ENCODE results near the gene TMEM181. TPM values are rescaled to one million over a fixed set of nuclear protein-coding genes. Genes with fewer than 3 reads are reported as not detected.

TMEM181 gene
- total and polyA plus RNA-seq, 2 donors (not counting 1 experiment from before 2014, with no cell fraction given), result 35.6 to 36.0 TPM

- Histone ChIP-seq H4K20me1 (ENCODE audit: control insufficient read depth, extremely low read depth, insufficient read depth, low read length) (no peaks in the 10 kb centered on the region), H3K9me3 (ENCODE audit: control insufficient read depth, insufficient read depth, low read depth, low read length) (no peaks in the 10 kb centered on the region), H2AFZ (ENCODE audit: low read length) (no peak overlapping the region), H3K27ac (ENCODE audit: insufficient read depth, low read length) (no peak overlapping the region), H3K9ac (ENCODE audit: insufficient read depth, low read length) (no peak overlapping the region), H3K4me1 (ENCODE audit: control insufficient read depth, extremely low read depth, insufficient read depth, low read length) (no peaks in the 10 kb centered on the region), H3K4me2 (ENCODE audit: extremely low read depth, insufficient read depth, low read length) (no peak overlapping the region), H3K4me3 (replicated peaks in 1 of 4; ENCODE audit: control extremely low read depth in 1 of 4, insufficient read depth in 1 of 4, low read depth in 3 of 4, low read length in 4 of 4) (no peak overlapping the region), H3K36me3 (ENCODE audit: control insufficient read depth, insufficient read depth, low read length) (no peaks in the 10 kb centered on the region), H3K79me2 (ENCODE audit: control insufficient read depth, insufficient read depth, low read length) (no peaks in the 10 kb centered on the region), H3K27me3 (ENCODE audit: control insufficient read depth, insufficient read depth, low read length) (peaks cover 21% of the 10 kb centered on the region)
- TF ChIP-seq EZH2 (IDR thresholded peaks at IDR 0.05; ENCODE audit: low read length, missing control alignments) (peak; percentile 62), CTCF (conservative IDR thresholded peaks at IDR 0.05 in 1 of 2, IDR thresholded peaks at IDR 0.05 in 1 of 2; ENCODE audit: low read depth in 1 of 2, low read length in 2 of 2) (no peak)
- DNase-seq (ENCODE audit: low read depth in 2 of 2), result no peak
These were observed 21.1 kb upstream of the TMEM181 start for GRCh38 chr6:158538741-158539140.

GRCh38 chr6:158539413-158539812, 20.5 kb upstream of the TMEM181 start:
- Histone ChIP-seq H3K9ac (ENCODE audit: insufficient read depth, low read length) (no peak overlapping the region), H2AFZ (ENCODE audit: low read length) (no peak overlapping the region), H4K20me1 (ENCODE audit: control insufficient read depth, extremely low read depth, insufficient read depth, low read length) (no peaks in the 10 kb centered on the region), H3K27ac (ENCODE audit: insufficient read depth, low read length) (no peak overlapping the region), H3K27me3 (ENCODE audit: control insufficient read depth, insufficient read depth, low read length) (peaks cover 21% of the 10 kb centered on the region), H3K79me2 (ENCODE audit: control insufficient read depth, insufficient read depth, low read length) (no peaks in the 10 kb centered on the region), H3K4me2 (ENCODE audit: extremely low read depth, insufficient read depth, low read length) (no peak overlapping the region), H3K4me3 (replicated peaks in 1 of 4; ENCODE audit: control extremely low read depth in 1 of 4, insufficient read depth in 1 of 4, low read depth in 3 of 4, low read length in 4 of 4) (no peak overlapping the region), H3K9me3 (ENCODE audit: control insufficient read depth, insufficient read depth, low read depth, low read length) (no peaks in the 10 kb centered on the region), H3K4me1 (ENCODE audit: control insufficient read depth, extremely low read depth, insufficient read depth, low read length) (no peaks in the 10 kb centered on the region), H3K36me3 (ENCODE audit: control insufficient read depth, insufficient read depth, low read length) (no peaks in the 10 kb centered on the region)
- DNase-seq (ENCODE audit: low read depth in 2 of 2), result peak in 1 of 2 donors; percentile 23
- TF ChIP-seq CTCF (conservative IDR thresholded peaks at IDR 0.05 in 1 of 2, IDR thresholded peaks at IDR 0.05 in 1 of 2; ENCODE audit: low read depth in 1 of 2, low read length in 2 of 2) (no peak), EZH2 (IDR thresholded peaks at IDR 0.05; ENCODE audit: low read length, missing control alignments) (no peak)

- Histone ChIP-seq H3K36me3 (ENCODE audit: control insufficient read depth, insufficient read depth, low read length) (no peaks in the 10 kb centered on the region), H3K9me3 (ENCODE audit: control insufficient read depth, insufficient read depth, low read depth, low read length) (no peaks in the 10 kb centered on the region), H3K4me2 (ENCODE audit: extremely low read depth, insufficient read depth, low read length) (no peak overlapping the region), H3K9ac (ENCODE audit: insufficient read depth, low read length) (no peak overlapping the region), H3K27me3 (ENCODE audit: control insufficient read depth, insufficient read depth, low read length) (peaks cover 21% of the 10 kb centered on the region), H2AFZ (ENCODE audit: low read length) (no peak overlapping the region), H3K4me3 (replicated peaks in 1 of 4; ENCODE audit: control extremely low read depth in 1 of 4, insufficient read depth in 1 of 4, low read depth in 3 of 4, low read length in 4 of 4) (no peak overlapping the region), H3K27ac (ENCODE audit: insufficient read depth, low read length) (no peak overlapping the region), H3K79me2 (ENCODE audit: control insufficient read depth, insufficient read depth, low read length) (no peaks in the 10 kb centered on the region), H3K4me1 (ENCODE audit: control insufficient read depth, extremely low read depth, insufficient read depth, low read length) (no peaks in the 10 kb centered on the region), H4K20me1 (ENCODE audit: control insufficient read depth, extremely low read depth, insufficient read depth, low read length) (no peaks in the 10 kb centered on the region)
- DNase-seq (ENCODE audit: low read depth in 2 of 2), result peak in 1 of 2 donors; percentile 25
- TF ChIP-seq CTCF (conservative IDR thresholded peaks at IDR 0.05 in 1 of 2, IDR thresholded peaks at IDR 0.05 in 1 of 2; ENCODE audit: low read depth in 1 of 2, low read length in 2 of 2), result no peak
- no peak for TF ChIP-seq EZH2 (IDR thresholded peaks at IDR 0.05; ENCODE audit: low read length, missing control alignments)
These were observed 20.0 kb upstream of the TMEM181 start for GRCh38 chr6:158539881-158540280.

Measured in fibroblast of lung (primary cell).